HG03439 (cell line): ENCODE data around the gene ATP2B2.

Source experiments
- ATAC-seq: cut with Tn5 transposase; IDR thresholded peaks from one replicate; pipeline ENCODE4 v1.9.1; 2021; ENCODE audit warnings: mild to moderate bottlenecking, moderate library complexity; ENCODE audit not compliant: unreplicated experiment

Gene ATP2B2

DNA sequence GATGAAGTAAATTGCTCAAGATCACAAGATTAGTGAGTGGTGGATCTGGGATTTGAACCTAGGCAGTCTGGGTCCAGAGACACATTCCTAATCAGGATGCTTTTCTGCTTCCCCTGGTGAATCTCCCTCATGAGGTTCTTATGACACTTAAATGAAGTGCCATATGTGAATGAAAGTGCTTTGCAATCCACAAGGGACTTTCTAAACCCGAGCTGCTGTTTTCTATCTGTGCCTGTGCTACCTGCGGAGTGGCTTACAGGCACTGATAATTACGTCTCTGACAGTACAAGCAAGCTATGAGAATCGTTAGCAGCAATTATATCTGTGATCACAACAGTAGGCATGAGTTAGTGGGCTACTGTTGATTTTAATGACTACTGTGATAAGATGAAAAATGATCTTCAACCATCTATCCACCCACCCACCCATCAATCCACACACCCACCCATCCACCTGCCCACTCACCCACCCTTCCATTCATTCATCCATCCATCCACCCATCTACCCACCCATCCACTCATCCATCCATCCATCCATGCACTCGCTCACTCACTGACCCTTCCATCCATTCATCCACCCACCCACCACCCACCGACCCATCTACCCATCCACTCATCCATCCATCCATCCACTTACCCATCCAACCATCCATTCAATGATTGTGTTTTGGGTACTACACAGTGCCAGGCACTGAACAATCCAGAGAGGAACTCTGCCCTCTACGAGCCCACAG lies 51.8 kb downstream of the ATP2B2 start:
- no peak for ATAC-seq

DNA sequence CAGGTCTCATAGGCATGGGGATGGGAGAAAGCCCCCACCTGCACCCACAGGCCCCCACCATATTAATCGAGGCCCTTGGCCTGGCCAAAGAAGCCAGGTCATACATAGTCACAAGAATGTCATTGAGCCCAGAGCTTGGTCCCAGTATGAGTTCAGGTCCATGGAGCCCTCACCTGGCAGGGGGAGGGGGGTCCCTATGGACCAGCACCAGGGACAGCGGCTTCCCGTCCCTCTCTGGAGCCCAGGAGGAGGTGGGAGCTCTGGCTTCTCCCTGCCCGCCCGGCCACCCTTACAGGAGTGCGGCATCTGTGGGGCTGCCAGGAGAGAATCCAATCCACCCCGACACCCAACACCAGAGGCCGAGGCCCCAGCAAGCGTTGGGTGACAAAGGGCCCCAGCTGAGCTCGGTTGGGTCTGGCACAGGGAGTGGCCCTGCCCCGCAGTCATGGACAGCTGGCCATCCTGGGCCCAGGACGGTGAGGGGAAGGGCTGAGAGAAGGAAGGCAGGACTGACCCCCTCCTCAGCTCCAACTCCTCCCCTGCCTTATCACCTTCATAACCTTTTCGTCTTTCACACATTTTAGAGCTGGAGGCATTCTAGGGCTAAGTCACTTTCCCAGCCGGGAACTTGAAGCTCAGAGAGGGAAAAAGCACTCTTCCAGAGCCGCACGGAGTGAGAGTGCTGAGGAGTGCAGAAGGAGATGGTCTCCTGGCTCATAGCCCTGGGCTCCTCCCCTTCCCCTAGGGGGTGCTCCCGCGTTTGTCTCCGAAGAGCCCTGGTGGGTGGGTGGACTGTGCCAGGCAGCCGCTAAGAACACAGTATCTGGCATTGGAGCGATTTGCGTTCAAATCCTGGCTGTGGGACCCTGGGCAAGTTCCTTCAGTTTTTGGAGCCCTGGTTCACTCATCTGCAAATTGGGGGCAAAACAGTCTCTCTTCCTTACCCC lies 54.6 kb downstream of the ATP2B2 start:
- ATAC-seq = no peak

DNA sequence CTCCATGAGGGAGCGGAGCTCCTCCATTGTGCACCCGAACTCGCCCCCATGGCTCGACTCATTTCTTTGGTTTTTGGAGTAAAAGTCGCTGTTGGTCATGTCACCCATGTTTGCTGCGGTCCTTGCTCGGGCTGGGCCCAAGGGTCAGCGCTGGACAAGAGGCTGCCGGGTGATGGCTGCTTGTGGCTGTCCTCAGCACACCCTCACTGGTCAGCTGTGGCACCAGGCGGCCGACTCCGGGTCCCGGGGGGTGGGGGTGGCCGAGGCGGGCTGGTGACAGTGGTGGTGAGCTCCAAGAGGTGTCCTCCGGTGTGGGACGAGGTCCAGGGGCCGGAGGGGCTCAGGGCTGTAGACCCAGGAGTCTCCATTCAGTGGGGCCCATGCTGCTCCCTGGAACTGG lies 56.0 kb downstream of the ATP2B2 start:
- ATAC-seq = no peak

- no peak for ATAC-seq
Measured at GRCh38 chr3:10448544-10448943, 56.8 kb downstream of the ATP2B2 start.

DNA sequence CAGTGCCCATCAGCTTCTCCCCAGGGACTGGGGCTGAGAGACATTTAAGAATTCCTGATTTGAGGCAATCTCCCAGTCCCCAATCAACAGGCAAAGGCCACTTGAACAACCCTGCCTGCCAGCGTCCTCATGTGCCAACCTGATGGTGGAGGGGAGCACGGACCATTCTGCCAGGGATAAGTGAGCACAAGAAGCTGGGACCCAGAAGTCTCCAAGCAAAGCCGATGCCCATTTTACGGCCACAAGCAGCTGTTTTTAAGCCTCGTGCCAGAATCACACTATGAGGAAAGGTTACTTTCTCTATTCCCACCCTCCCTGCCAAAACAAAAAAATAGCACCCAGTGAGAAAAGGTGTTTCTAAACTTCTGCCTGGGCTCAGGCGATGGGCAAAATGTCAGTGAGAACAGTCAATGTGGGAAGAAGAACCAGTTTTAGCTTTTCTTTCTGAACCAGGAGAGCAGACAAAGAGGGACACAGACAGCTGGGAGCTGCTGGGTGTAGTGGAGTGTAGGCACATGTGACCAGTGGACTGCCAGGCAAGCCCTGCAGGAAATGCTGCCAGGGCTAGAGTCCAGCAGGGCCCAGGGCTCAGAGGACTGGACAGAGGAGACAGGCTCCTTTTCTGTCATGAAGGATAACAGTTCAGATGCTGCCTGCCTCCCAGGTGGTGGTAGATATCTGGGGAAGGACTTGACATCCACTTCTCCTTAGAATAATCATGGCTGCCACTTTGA lies 57.7 kb downstream of the ATP2B2 start:
- no peak for ATAC-seq

- ATAC-seq = no peak
Measured at GRCh38 chr3:10447110-10447509, 58.3 kb downstream of the ATP2B2 start.

- ATAC-seq = no peak
Measured at GRCh38 chr3:10445561-10446175, 59.7 kb downstream of the ATP2B2 start.

GRCh38 chr3:10444511-10444910 lies 60.9 kb downstream of the ATP2B2 start:
- ATAC-seq = no peak

DNA sequence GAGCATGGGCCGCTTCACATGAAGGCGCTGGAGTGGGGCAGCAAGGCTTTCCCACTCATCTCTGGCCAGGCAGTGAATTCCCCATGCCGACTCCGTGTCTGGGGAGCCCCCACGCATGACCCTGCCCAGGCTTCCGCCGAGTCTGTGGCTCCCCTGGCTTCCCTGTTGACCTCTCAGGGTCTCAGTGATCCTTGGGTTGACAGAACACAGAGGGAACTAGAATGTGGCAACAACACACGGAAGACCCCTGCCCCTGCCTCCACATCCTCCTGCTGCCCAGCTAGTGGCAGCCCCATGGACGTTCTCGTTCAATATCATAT lies 61.3 kb downstream of the ATP2B2 start:
- no peak for ATAC-seq

DNA sequence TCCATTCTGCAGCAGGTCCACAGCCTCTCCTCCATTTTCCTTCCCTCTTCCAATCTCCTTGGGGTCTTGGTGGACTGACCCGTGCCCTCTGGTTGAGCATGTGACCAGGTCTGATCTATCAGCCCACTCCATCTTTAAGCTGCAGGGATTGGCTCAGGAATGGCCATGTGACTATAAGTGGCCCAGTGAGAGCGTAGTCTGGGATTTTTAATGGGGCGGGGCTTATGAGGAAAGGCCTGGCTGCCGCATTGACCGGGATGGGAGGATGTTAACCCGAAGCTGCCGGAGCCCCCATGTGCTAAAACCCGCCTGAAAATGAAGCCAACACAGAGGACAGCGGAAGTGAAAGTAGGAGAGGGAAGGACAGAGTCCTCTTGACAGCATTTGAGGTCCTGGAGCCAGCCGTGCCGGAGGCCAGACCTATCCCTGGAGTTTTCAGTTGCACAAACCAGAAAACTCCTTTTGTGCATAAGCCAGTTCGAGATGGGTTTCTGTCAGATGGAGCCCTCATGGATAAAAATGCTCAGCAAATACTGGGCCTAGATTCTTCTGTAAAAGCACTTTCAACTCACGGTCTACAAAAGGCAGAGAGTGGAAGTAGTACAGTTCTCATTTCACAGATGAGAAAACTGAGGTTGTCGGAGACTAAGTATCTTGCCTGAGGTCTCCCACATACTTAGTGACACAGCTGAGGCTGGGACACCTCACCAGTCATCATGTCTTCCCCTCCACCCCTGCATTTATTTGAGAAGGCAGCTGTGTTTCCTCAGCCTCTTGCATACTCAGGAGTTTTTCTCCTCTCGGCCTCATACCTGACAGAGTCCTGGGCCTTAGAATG lies 61.9 kb downstream of the ATP2B2 start:
- no peak for ATAC-seq

- ATAC-seq = no peak
Measured at GRCh38 chr3:10442151-10442795, 63.1 kb downstream of the ATP2B2 start.

- no peak for ATAC-seq
Measured at GRCh38 chr3:10440684-10441083, 64.7 kb downstream of the ATP2B2 start.

GRCh38 chr3:10438902-10439610 lies 66.3 kb downstream of the ATP2B2 start:
- no peak for ATAC-seq

- ATAC-seq = no peak
Measured at GRCh38 chr3:10437995-10438901, 67.1 kb downstream of the ATP2B2 start.

GRCh38 chr3:10437272-10437994 lies 68.0 kb downstream of the ATP2B2 start:
- ATAC-seq = no peak

DNA sequence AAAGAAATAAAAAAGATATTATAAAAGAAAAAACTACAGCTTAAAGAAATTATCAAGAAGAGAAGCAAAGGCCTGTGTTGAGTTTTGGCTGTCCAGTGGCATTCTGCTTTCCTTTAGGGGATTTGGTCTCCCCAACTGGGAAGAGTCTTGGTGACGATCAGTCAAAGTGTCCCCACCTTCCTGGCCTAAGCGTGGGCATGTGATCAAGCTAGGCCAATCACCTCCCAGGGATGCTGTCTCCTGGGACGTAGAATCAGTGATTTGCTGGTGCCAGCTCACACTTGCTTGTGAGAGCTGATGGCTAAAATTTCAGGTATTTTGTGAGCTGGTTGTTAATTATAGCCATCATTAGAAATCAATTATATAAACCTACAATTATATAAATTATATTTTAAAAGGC lies 69.5 kb downstream of the ATP2B2 start:
- no peak for ATAC-seq

GRCh38 chr3:10434938-10435336 lies 70.4 kb downstream of the ATP2B2 start:
- ATAC-seq = no peak
